HG02885 (cell line): ENCODE measurements around the gene ROS1.
"Not testable (repeated sequence)": the region's sequence is repeated elsewhere in the genome, so short reads cannot be mapped to it uniquely, and the experiment has no call there.

Experiments used
- ATAC-seq: cut with Tn5 transposase; IDR thresholded peaks from one replicate; pipeline ENCODE4 v1.9.1; 2021; ENCODE audit warnings: mild to moderate bottlenecking; ENCODE audit not compliant: unreplicated experiment, poor library complexity

The ROS1 gene

GRCh38 chr6:117442313-117442712 lies 16.6 kb upstream of the ROS1 start:
- not testable (repeated sequence) for ATAC-seq

GRCh38 chr6:117441824-117442264 lies 16.1 kb upstream of the ROS1 start:
- no peak for ATAC-seq

GRCh38 chr6:117440706-117441525 lies 15.2 kb upstream of the ROS1 start:
- no peak for ATAC-seq

- no peak for ATAC-seq
Observed at GRCh38 chr6:117432273-117432672, 6.5 kb upstream of the ROS1 start.

GRCh38 chr6:117423754-117424153 lies 2.0 kb downstream of the ROS1 start:
- no peak for ATAC-seq

GRCh38 chr6:117418320-117418719 lies 7.4 kb downstream of the ROS1 start:
- no peak for ATAC-seq

GRCh38 chr6:117417851-117418250 lies 7.9 kb downstream of the ROS1 start:
- no peak for ATAC-seq

- ATAC-seq: no peak
Observed at GRCh38 chr6:117414770-117415169, 11.0 kb downstream of the ROS1 start.

- no peak for ATAC-seq
Observed at GRCh38 chr6:117411474-117411873, 14.3 kb downstream of the ROS1 start.

- ATAC-seq: no peak
Observed at GRCh38 chr6:117409863-117410262, 15.9 kb downstream of the ROS1 start.

- ATAC-seq: no peak
Observed at GRCh38 chr6:117409420-117409819, 16.3 kb downstream of the ROS1 start.

GRCh38 chr6:117404548-117404947 lies 21.2 kb downstream of the ROS1 start:
- no peak for ATAC-seq

- no peak for ATAC-seq
Observed at GRCh38 chr6:117401799-117402198, 23.9 kb downstream of the ROS1 start.

- ATAC-seq: no peak
Observed at GRCh38 chr6:117399924-117400323, 25.8 kb downstream of the ROS1 start.

GRCh38 chr6:117399126-117399525 lies 26.6 kb downstream of the ROS1 start:
- ATAC-seq: no peak

GRCh38 chr6:117397536-117398227 lies 28.1 kb downstream of the ROS1 start:
- no peak for ATAC-seq

GRCh38 chr6:117396228-117396627 lies 29.5 kb downstream of the ROS1 start:
- no peak for ATAC-seq

GRCh38 chr6:117395164-117395563 lies 30.6 kb downstream of the ROS1 start:
- ATAC-seq: no peak

- ATAC-seq: no peak
Observed at GRCh38 chr6:117393045-117393444, 32.7 kb downstream of the ROS1 start.

GRCh38 chr6:117391874-117392583 lies 33.7 kb downstream of the ROS1 start:
- ATAC-seq: no peak
